Mesenteric fat pad (tissue), 1 donor: ENCODE measurements around the gene YY1. TPM values are rescaled to one million over a fixed set of nuclear protein-coding genes. Genes with fewer than 3 reads are reported as not detected.

Experiments
- DNase-seq: peaks from one replicate; pipeline ENCODE4 v3.0.0-alpha.2; 2020; ENCODE audit warnings: low spot score
- total RNA-seq: library from RNA; stranded (reverse); fragmentation: NEBNext Ultra II Directional; extraction: Animal tissue kit (Norgen Biotek cat#: 25700); gene quantifications from one replicate; pipeline ENCODE4 v1.2.1, GENCODE V29; 2021
- donor health status: DM: yes; HTN: yes; CAD: no.

The YY1 gene
- total RNA-seq, 1 donor from 2014 or later = 61.3 TPM

GRCh38 chr14:100312877-100313400, 74.0 kb downstream of the YY1 start:
- DNase-seq = no peak

DNA sequence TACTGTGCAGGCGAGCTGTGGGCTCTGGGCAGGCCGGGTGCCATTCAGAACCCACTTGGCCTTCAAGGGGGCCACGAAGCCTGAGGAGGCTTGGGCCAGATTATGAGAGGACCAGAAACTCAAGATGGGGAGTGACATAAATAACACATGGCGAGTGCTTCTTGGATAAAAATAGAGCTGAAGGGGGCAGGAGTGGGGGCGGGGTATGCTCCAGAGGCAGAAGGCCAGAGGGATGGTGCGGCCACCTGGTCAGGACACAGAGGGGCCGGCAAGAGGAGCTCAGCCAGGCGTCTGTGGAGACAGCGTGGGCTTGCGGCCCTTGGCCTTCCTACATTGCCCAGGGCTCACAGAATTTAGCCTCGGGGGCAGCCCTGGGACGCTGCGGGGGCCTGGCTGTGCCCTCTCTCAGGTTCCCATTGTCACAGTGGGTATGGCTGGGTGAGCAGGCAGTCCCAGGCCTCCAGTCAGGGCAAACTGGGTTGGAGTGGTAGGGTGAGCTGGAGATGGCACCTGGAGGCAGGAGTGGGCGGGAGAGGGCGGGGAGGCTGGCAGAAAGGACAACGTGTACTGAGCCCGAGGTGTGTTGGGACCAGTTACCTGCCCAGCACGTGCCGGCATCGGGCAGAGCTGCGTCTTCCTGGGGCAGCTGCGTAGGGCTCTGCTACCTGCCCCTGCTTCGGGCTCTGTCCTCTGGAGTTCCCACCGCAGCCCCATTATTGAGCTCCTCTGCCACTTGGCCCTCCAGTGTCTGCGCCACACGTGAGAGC, 74.7 kb downstream of the YY1 start:
- DNase-seq = no peak

GRCh38 chr14:100314724-100315123, 75.8 kb downstream of the YY1 start:
- DNase-seq = no peak

DNA sequence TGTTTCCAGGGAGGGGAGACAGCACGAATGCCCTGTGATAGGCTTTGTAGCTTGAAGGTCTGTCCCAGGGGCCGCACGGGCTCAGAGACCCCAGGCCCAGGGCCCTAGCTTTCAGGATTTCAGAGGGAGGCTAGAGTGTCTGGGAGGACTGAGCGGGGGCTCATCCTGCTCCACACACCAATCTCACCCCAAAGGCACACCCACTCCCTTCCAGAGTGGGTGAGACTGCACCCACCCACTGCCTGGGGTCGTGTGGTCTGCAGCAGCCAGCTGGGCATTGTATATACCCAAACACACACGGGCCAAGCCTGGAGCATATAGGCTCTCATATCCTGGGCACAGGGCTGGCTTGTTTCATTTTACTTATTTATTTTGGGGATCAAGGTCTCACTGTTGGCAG, 78.4 kb downstream of the YY1 start:
- DNase-seq = no peak

- no peak for DNase-seq
Measured at GRCh38 chr14:100317912-100318808, 79.2 kb downstream of the YY1 start.

DNA sequence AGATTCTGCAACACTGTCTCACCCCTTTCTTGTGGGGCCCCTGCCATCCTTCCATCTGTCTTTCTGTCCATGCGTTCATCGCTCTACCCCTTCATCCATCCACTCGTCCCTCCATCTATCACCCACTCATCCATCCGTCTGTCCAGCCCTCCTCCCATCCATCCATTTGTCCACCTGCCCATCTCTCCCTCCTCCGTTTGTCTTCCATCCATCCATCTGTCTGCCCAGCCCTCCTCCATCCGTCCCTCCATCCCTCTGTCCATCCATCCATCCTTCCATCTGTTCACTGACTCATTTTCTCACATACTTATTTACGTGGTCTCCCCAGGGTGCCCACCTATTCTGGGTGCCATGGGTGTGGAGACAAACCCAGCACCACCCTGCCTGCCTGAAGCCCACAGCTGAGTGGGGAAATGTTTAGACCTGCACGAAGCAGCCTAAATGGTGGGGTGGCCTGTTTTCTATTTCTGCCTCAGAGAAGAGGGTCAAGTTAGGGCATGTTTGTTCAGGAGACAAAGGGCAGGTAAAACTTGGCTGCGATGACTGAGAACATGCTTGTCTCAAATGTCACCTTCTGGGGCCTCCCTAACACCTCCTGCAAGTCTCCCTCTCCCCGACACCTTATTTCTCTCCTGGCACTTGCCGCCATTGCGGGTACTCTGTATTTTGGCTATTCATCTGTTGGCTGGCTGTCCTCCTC, 81.4 kb downstream of the YY1 start:
- no peak for DNase-seq

DNA sequence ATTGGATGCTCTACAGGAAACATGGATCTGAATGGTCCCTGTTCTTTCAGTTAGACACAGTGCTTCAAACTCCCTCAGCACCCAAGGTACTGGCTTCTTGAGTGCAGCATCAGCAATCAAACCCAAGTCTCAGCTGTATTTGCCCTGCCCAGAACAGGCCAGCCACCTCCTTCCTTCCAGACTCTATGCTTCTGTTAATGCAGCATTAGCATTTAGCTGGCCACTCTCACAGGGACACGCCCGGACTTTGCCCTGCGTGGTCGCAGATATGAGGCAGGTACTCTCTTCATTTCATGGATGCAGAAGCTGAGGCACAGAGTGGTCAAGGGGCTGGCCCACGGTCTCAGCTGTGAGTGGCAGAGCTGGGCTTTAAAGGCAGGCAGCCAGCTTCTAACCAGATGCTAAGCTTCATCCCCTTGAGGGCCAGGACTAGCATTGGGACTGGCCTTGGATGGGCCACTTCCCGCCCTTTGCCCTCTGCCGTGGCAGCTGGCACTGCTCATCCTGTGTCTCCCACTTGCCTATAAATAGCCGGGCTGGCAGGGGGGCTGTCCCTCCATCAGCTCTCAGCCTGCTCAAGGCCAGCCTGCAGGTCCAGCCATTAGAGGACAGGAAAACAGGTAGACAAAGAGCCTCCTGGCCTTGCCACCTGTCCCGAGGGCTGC, 82.7 kb downstream of the YY1 start:
- DNase-seq = no peak

DNA sequence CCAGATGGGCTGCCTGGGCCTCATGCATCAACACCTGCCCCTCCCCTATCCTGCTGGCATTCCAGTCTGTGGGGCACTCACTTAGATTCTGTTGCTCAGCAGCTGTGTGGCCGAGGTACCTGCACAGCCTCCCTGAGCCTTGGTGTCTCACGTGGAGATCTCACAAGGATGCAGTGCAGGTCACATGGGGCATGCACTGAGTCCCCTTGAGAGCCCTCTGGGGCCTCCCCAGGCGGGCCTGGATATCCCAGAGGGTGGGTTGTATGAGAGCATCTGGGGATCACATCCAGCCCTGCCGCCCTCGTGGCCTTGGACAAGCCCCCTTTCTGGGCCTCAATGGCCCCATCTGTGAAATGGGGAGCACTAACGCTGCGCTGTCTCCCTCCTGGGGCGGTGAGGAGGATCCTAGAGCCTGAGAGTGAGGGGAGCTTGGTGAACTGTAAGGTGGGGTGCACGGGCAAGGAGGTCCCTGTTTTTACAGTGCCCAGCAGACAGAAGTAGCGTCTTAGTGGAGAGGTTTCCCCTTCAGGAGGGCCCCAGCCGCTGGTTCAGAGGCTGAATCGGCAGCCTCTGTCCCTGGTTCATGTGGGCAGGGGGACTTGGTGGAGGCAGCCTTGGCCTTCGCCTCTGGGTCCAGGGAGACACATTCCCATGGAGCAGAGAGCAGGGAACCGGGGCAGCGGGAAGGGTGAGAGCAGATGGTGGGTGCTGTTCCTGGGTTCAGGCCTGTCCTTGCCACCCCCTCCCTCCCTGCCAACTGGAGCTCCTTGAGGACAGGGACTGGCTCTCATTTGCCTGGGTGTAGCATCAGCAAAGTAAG, 83.4 kb downstream of the YY1 start:
- DNase-seq = no peak

DNA sequence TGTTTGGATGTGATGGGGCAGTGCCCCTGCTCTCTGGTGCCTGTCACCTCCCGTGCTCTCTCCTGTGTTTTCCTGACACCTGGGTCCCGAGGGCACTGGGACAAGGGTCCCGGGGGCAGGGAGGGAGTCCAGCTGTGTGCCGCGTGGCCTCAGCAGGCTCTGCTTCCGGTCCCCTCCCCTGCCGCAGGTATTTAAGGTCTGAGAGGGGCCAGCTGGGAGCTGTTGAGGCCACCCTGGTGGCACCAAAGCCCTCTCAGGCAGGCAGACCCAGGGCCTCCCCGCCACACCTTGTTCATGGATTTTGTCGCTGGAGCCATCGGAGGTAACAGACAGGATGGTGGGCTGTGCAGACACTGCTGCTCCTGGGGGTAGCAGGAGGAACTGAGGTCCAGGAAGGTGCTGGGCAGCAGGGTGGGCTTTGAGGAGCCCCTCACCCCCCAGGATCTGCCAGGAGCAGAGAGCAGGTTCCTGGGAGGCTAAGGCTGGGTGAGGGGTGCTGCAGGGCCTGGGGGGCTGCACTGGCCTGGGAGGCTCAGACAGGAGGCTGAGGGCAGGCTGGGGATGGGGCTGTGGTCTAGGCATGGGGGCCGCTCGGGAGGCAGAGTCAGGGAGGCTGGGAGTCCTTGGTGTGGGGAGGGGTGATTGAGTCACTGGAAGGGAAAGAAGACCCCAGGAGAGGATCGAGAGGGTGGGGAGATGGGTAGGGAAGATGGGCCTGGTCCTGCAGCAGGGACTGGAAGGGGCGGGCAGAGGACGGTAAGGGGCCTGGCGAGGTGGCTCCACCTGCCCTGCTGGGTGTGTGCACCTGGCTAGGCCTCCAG, 84.4 kb downstream of the YY1 start, which contains the start of gene SLC25A47:
Gene SLC25A47 (plus strand): TSS at position 219 of the 821 bp plus-strand sequence. CDS start 76 bp downstream, at position 295.
- no peak for DNase-seq

- DNase-seq = no peak
Measured at GRCh38 chr14:100323942-100324307, 85.0 kb downstream of the YY1 start.

DNA sequence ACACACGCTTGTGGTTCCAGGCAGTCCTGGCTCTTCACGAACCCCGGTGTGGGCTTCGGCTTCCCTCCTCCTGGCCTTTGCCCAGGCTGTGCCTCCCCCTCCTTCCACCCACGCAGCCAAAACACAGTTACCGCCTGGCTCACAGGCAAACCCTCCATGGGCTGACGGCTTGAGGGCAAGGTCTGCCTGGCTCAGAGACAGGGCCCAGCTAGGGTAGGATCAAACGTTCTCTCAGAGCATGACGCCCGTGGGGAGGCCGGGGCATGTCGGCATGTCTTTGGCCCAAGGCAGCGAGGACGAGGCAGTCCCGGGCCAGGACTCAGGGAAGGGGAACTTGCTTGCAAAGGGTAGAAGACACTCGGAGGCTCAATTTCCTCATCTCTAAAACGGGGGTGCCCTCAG, 86.3 kb downstream of the YY1 start:
- DNase-seq = no peak

DNA sequence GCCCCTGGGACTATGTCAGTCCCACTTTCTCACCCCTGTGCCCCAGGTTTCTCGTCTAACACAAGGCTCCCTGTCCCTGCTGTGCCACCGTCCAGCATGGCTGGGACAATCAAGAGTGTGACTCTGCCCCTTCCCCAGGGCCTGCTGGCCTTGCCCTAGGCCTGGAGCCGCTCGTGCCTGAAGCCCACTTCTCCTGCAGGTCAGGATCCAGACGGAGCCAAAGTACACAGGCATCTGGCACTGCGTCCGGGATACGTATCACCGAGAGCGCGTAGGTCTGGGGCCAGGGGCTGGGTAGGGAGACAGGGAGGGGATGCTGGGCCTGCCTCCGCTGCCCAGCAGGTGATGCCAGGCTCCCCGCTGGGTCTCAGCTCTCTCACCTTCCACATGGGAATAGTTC, 87.0 kb downstream of the YY1 start:
- no peak for DNase-seq

- no peak for DNase-seq
Measured at GRCh38 chr14:100327128-100327527, 88.2 kb downstream of the YY1 start.

DNA sequence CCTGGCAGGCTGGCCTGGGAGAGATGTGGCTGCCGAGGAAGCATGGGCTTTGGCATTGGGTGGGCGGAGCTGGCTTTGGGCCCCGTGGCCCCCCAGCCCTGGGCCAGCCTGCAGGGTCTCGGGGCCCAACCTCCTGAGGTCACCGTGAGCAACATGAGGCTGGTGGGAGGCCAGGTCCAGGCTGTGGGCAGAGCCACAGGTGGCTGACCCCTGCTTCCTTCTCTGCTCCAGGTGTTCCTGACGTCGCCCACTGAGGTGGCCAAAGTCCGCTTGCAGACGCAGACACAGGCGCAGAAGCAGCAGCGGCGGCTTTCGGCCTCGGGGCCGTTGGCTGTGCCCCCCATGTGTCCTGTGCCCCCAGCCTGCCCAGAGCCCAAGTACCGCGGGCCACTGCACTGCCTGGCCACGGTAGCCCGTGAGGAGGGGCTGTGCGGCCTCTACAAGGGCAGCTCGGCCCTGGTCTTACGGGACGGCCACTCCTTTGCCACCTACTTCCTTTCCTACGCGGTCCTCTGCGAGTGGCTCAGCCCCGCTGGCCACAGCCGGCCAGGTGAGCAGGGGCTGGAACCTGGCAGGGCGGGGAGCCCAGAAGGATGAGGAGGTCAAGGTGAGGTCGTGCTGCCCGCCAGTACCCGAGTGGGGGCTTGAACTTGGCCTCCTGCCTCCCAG, 89.7 kb downstream of the YY1 start:
- no peak for DNase-seq

GRCh38 chr14:100329233-100330006, 90.5 kb downstream of the YY1 start:
- DNase-seq = no peak

DNA sequence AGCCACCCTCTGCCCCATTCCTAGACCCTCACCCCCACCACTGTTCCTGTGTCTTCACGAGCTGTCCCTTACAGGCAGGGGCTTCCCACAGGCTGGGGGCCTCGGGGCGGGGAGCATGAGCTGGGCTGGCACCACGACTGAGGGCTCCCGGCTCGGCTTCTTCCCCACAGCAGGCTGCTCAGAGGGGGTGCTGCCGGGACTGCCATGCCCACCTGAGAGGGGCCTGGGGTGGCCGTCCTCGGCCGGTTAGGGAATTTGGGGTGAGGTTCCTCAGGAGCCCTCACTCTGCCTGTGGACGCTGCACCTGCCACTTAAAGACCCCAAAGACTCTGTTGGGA, 91.0 kb downstream of the YY1 start:
- DNase-seq = no peak

GRCh38 chr14:100330388-100330931, 91.5 kb downstream of the YY1 start:
- DNase-seq = no peak
